ENCODE measurements around the gene MRPS6. TPM values are rescaled to one million over a fixed set of nuclear protein-coding genes. Genes with fewer than 3 reads are reported as not detected.

Gene MRPS6
- total RNA-seq, 4 donors from 2014 or later, result 20.3 to 29.7 (median 22.7) TPM

GRCh38 chr21:34100790-34101189 is 27.4 kb downstream of the MRPS6 start:
- Histone ChIP-seq H3K9me3 (no peaks in the 10 kb centered on the region), H3K27ac (no peak overlapping the region), H3K36me3 (peaks cover 0 to 8% (median 0%) of the 10 kb centered on the region in 3 donors), H3K4me1 (no peaks in the 10 kb centered on the region), H3K27me3 (no peaks in the 10 kb centered on the region), H3K4me3 (no peak overlapping the region)
- TF ChIP-seq, protein P1, sequence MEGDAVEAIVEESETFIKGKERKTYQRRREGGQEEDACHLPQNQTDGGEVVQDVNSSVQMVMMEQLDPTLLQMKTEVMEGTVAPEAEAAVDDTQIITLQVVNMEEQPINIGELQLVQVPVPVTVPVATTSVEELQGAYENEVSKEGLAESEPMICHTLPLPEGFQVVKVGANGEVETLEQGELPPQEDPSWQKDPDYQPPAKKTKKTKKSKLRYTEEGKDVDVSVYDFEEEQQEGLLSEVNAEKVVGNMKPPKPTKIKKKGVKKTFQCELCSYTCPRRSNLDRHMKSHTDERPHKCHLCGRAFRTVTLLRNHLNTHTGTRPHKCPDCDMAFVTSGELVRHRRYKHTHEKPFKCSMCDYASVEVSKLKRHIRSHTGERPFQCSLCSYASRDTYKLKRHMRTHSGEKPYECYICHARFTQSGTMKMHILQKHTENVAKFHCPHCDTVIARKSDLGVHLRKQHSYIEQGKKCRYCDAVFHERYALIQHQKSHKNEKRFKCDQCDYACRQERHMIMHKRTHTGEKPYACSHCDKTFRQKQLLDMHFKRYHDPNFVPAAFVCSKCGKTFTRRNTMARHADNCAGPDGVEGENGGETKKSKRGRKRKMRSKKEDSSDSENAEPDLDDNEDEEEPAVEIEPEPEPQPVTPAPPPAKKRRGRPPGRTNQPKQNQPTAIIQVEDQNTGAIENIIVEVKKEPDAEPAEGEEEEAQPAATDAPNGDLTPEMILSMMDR (IDR thresholded peaks at IDR 0.05), result no peak
- no peak for TF ChIP-seq POLR2A (IDR thresholded peaks at IDR 0.05)
- no peak for DNase-seq

DNA sequence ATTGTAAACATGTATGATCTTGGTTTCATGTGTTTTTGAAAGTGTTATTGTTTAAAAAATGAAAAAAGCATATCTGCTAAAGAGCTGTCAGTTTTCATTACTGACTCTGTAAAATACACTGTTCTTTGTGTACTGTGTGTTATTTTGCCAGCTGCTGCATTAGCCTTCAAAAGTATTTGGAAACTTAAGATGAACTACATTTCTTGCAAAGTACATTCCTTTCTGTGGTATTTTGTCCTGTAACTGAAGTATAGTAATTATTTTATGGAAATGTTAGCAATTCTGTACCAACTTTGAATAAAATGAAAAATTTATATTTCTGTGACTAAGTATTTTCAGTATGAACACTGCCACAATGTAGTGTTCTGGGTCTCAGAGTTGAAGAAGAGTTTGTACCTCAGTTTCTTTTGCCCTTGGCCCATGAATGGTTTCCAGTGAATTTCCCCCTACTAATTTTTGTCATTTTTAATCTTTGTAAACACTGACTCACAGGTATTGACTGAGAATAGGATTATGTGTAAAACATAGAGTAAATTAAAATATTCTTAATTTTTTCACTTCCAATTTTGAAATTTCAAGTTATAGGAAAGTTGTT is 32.7 kb downstream of the MRPS6 start:
- no peak overlapping the region for H3K4me3 ChIP-seq
- no peaks in the 10 kb centered on the region for H3K4me1 ChIP-seq
- no peaks in the 10 kb centered on the region for H3K36me3 ChIP-seq
- H3K27me3 ChIP-seq, result no peaks in the 10 kb centered on the region
- DNase-seq, result no peak
- H3K27ac ChIP-seq, result no peak overlapping the region
- H3K9me3 ChIP-seq, result no peaks in the 10 kb centered on the region
- TF ChIP-seq, protein P1 (IDR thresholded peaks at IDR 0.05), result no peak

- Histone ChIP-seq H3K4me1 (no peaks in the 10 kb centered on the region), H3K9me3 (no peaks in the 10 kb centered on the region), H3K36me3 (no peaks in the 10 kb centered on the region), H3K4me3 (no peak overlapping the region), H3K27me3 (no peaks in the 10 kb centered on the region), H3K27ac (no peak overlapping the region)
- DNase-seq, result no peak
- TF ChIP-seq, protein P1 (IDR thresholded peaks at IDR 0.05), result no peak
- no peak for TF ChIP-seq POLR2A (IDR thresholded peaks at IDR 0.05)
Observed at GRCh38 chr21:34107606-34108005, 34.2 kb downstream of the MRPS6 start.

- H3K4me3 ChIP-seq, result no peak overlapping the region
- no peak overlapping the region for H3K27ac ChIP-seq
- no peak for TF ChIP-seq POLR2A (IDR thresholded peaks at IDR 0.05)
- TF ChIP-seq, protein P1 (IDR thresholded peaks at IDR 0.05), result no peak
- no peaks in the 10 kb centered on the region for H3K4me1 ChIP-seq
- no peaks in the 10 kb centered on the region for H3K27me3 ChIP-seq
- H3K9me3 ChIP-seq, result no peaks in the 10 kb centered on the region
- no peaks in the 10 kb centered on the region for H3K36me3 ChIP-seq
- DNase-seq, result no peak
Observed at GRCh38 chr21:34109075-34109474, 35.7 kb downstream of the MRPS6 start.

- no peaks in the 10 kb centered on the region for H3K36me3 ChIP-seq
- no peak for TF ChIP-seq POLR2A (IDR thresholded peaks at IDR 0.05)
- TF ChIP-seq, protein P1 (IDR thresholded peaks at IDR 0.05), result no peak
- H3K4me3 ChIP-seq, result no peak overlapping the region
- no peaks in the 10 kb centered on the region for H3K27me3 ChIP-seq
- DNase-seq, result no peak
- no peaks in the 10 kb centered on the region for H3K9me3 ChIP-seq
- H3K27ac ChIP-seq, result no peak overlapping the region
- no peaks in the 10 kb centered on the region for H3K4me1 ChIP-seq
Observed at GRCh38 chr21:34110594-34111202, 37.3 kb downstream of the MRPS6 start.

All from Peyer's patch (tissue), 4 donors.